HL-60 (cell line): Measurements from ENCODE around the gene SLC2A13.
"Not testable (repeated sequence)": the region's sequence is repeated elsewhere in the genome, so short reads cannot be mapped to it uniquely, and the experiment has no call there.

Experiments
- DNase-seq, 2 experiments: peaks; one replicate each; pipeline ENCODE4 v3.0.0-alpha.2; 2010 to 2020; ENCODE audit warnings: low read depth in 1 of 2, low spot score in 1 of 2
- H3K27ac ChIP-seq: fragments of 250-450 bp; sonication (Bioruptor Pico); replicated peaks from 2 replicates; pipeline ENCODE4 v1.5.1; 2020; ENCODE audit warnings: mild to moderate bottlenecking, moderate library complexity
- H3K27me3 ChIP-seq: fragments of 250-450 bp; sonication (Bioruptor Pico); 2 replicates; pipeline ENCODE4 v1.5.1; 2021; ENCODE audit warnings: mild to moderate bottlenecking, moderate library complexity; ENCODE audit not compliant: insufficient read depth, poor library complexity, severe bottlenecking
- H3K4me3 ChIP-seq: replicated peaks from 2 replicates; pipeline ENCODE4 v1.5.1; 2011; ENCODE audit warnings: mild to moderate bottlenecking, control low read depth, low read length; ENCODE audit not compliant: insufficient read depth
- CTCF ChIP-seq: IDR thresholded peaks from one replicate; pipeline ENCODE4 v1.5.1; 2011; ENCODE audit warnings: low read length, control low read depth, inconsistent platforms; ENCODE audit not compliant: insufficient read depth
- GABPA ChIP-seq: IDR thresholded peaks from 2 replicates; pipeline ENCODE4 v1.6.1; 2012; ENCODE audit warnings: low read depth
- POLR2AphosphoS5 ChIP-seq: IDR thresholded peaks from 2 replicates; pipeline ENCODE4 v1.6.1; 2012; ENCODE audit warnings: low read depth
- SPI1 ChIP-seq: IDR thresholded peaks from 2 replicates; pipeline ENCODE4 v1.6.1; 2012; ENCODE audit warnings: low read depth, mild to moderate bottlenecking, borderline replicate concordance
- TF ChIP-seq, protein P1 (sequence below): IDR thresholded peaks from 2 replicates; pipeline ENCODE4 v1.6.1; 2012; ENCODE audit warnings: low read depth; ENCODE audit not compliant: insufficient replicate concordance

The SLC2A13 gene

DNA sequence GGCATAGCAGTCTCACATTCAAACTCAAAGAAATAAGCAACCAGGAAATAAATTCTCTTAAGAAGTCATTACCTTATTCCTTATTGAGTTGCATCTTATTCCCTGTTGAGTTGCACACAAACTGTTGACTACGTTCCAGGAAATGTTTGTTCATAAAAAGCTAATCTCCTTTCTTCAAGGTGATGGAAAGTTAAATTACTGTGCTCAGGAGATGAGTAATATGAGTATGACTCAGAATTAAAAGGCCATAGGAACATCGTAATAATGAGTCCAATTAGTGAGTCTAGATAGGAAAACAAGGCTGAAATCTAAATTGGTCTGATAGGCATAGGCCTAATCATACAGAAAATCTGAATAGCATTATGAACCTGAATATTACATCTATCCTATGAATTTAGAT is 203.1 kb downstream of the SLC2A13 start:
- TF ChIP-seq POLR2AphosphoS5 (no peak), GABPA (no peak), CTCF (no peak), SPI1 (no peak)
- TF ChIP-seq, protein P1, sequence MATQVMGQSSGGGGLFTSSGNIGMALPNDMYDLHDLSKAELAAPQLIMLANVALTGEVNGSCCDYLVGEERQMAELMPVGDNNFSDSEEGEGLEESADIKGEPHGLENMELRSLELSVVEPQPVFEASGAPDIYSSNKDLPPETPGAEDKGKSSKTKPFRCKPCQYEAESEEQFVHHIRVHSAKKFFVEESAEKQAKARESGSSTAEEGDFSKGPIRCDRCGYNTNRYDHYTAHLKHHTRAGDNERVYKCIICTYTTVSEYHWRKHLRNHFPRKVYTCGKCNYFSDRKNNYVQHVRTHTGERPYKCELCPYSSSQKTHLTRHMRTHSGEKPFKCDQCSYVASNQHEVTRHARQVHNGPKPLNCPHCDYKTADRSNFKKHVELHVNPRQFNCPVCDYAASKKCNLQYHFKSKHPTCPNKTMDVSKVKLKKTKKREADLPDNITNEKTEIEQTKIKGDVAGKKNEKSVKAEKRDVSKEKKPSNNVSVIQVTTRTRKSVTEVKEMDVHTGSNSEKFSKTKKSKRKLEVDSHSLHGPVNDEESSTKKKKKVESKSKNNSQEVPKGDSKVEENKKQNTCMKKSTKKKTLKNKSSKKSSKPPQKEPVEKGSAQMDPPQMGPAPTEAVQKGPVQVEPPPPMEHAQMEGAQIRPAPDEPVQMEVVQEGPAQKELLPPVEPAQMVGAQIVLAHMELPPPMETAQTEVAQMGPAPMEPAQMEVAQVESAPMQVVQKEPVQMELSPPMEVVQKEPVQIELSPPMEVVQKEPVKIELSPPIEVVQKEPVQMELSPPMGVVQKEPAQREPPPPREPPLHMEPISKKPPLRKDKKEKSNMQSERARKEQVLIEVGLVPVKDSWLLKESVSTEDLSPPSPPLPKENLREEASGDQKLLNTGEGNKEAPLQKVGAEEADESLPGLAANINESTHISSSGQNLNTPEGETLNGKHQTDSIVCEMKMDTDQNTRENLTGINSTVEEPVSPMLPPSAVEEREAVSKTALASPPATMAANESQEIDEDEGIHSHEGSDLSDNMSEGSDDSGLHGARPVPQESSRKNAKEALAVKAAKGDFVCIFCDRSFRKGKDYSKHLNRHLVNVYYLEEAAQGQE: no peak
- Histone ChIP-seq H3K4me3 (no peak overlapping the region), H3K27me3 (no peaks in the 10 kb centered on the region), H3K27ac (no peak overlapping the region)
- no peak for DNase-seq

DNA sequence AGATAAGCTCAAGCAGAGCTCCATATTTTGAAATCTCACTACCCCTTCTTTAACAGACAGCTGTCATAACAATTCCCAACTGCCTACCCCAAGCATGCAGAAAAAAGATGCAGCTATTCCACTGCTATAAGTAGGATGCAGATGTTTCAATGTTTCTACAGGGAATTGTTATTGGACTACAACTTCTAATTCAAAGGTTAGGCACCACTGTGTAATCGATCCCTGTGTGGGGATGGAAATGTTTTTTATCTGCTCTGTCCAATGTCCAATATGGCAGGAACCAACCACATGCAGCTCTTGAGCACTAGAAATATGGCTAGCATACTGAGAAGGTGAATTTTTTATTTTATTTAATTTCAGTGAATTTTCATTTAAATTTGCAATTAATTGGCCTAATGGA is 208.6 kb downstream of the SLC2A13 start:
- TF ChIP-seq, protein P1: no peak
- TF ChIP-seq SPI1 (no peak), CTCF (no peak), POLR2AphosphoS5 (no peak), GABPA (no peak)
- DNase-seq: no peak
- Histone ChIP-seq H3K27me3 (no peaks in the 10 kb centered on the region), H3K27ac (no peak overlapping the region), H3K4me3 (no peak overlapping the region)

DNA sequence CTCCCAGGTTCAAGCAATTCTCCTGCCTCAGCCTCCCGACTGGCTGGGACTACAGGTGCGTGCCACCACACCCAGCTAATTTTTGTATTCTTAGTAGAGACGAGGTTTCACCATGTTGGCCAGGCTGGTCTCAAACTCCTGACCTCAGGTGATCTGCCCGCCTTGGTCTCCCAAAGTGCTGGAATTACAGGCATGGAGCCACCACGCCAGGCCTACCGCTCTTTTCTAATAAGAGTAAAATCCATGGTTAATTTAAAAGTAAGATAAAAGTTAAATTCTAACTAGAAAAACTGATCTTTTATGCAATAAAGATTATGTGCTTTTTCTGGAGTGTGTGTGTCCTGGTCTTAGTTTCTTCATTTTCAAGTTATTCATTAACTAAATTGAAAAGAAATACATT is 212.5 kb downstream of the SLC2A13 start:
- not testable (repeated sequence) for DNase-seq, H3K4me3 ChIP-seq, H3K27me3 ChIP-seq, H3K27ac ChIP-seq

DNA sequence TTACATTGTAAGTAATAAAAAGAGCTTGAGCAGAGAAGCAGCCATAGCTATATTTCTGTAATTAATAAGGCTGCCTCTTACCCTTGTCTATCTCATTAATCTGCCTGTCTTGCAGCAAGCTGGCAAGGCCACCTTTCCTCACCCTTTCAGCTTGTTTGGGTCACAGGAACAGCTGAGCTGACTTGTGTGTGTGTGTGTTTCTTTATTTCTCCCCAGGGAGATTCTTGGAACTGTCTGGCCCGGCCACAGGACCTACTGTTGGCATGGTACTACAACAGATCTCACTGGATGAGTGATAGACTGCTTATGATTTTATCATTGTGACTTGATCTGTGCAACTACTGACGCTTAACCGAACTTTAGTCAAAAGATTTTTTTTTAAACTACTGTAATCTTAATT is 213.7 kb downstream of the SLC2A13 start:
- H3K27ac ChIP-seq: no peak overlapping the region
- no peaks in the 10 kb centered on the region for H3K27me3 ChIP-seq
- TF ChIP-seq SPI1: no peak
- TF ChIP-seq CTCF: no peak
- no peak for TF ChIP-seq GABPA
- TF ChIP-seq POLR2AphosphoS5: no peak
- TF ChIP-seq, protein P1: no peak
- DNase-seq: no peak
- no peak overlapping the region for H3K4me3 ChIP-seq
